Mucosa of descending colon (tissue), 3 donors: ENCODE data around the gene SLC25A48. TPM values are rescaled to one million over a fixed set of nuclear protein-coding genes. Genes with fewer than 3 reads are reported as not detected.

Source experiments
- ATAC-seq: fragments of 200-7000 bp; cut with Tn5 transposase; one replicate; pipeline ENCODE4 v1.9.1; 2020; ENCODE audit warnings: mild to moderate bottlenecking, moderate library complexity
- DNase-seq, 3 donors: peaks; one replicate each; pipeline ENCODE4 v3.0.0-alpha.2; 2020
- H3K36me3 ChIP-seq: fragments of 200-600 bp; one replicate; pipeline ENCODE4 v1.8.0; 2021; ENCODE audit warnings: low read depth, mild to moderate bottlenecking
- H3K4me1 ChIP-seq: fragments of 200-600 bp; one replicate; pipeline ENCODE4 v1.8.0; 2021; ENCODE audit warnings: low read depth, mild to moderate bottlenecking
- H3K4me3 ChIP-seq: fragments of 200-600 bp; one replicate; pipeline ENCODE4 v1.8.0; 2021; ENCODE audit warnings: mild to moderate bottlenecking
- H3K9me3 ChIP-seq: fragments of 200-600 bp; one replicate; pipeline ENCODE4 v1.8.0; 2021; ENCODE audit warnings: mild to moderate bottlenecking
- intact Hi-C, 2 donors: fragments of 100-400 bp; cut with DNase I in 1 of 2; cut with micrococcal nuclease in 1 of 2; formaldehyde crosslinking; loops; one replicate each; pipeline versions ENCODE4 v1.11.0 to v1.11.1; 2022; cut with DNase I, micrococcal nuclease
- microRNA-seq: library from miRNA; unstranded; fragments of <30 nt; microRNA quantifications from one replicate; pipeline ENCODE4, GENCODE V29; 2019
- total RNA-seq, 3 donors: library from RNA; stranded (reverse); fragmentation: NEBNext Ultra II Directional in 2 of 3; extraction: Animal tissue kit (Norgen Biotek cat#: 25700) in 2 of 3; gene quantifications; one replicate each; pipeline versions ENCODE4 v1.2.1 to v1.2.4, GENCODE V29; 2021 to 2023
- TF ChIP-seq, protein P1 (sequence below): fragments of 200-600 bp; IDR thresholded peaks from one replicate; pipeline ENCODE4 v1.8.0; 2022; ENCODE audit warnings: antibody characterized with exemption, mild to moderate bottlenecking
- donor health status: DM: no; HTN: no; CAD: no; lungs with moderate emphysema.
- donor health status: DM: no; HTN: no; CAD: no.
- donor health status: DM: no; HTN: yes; CAD: no.

Gene SLC25A48
- total RNA-seq, 3 donors from 2014 or later = 2.2 to 4.5 (median 3.3) TPM

DNA sequence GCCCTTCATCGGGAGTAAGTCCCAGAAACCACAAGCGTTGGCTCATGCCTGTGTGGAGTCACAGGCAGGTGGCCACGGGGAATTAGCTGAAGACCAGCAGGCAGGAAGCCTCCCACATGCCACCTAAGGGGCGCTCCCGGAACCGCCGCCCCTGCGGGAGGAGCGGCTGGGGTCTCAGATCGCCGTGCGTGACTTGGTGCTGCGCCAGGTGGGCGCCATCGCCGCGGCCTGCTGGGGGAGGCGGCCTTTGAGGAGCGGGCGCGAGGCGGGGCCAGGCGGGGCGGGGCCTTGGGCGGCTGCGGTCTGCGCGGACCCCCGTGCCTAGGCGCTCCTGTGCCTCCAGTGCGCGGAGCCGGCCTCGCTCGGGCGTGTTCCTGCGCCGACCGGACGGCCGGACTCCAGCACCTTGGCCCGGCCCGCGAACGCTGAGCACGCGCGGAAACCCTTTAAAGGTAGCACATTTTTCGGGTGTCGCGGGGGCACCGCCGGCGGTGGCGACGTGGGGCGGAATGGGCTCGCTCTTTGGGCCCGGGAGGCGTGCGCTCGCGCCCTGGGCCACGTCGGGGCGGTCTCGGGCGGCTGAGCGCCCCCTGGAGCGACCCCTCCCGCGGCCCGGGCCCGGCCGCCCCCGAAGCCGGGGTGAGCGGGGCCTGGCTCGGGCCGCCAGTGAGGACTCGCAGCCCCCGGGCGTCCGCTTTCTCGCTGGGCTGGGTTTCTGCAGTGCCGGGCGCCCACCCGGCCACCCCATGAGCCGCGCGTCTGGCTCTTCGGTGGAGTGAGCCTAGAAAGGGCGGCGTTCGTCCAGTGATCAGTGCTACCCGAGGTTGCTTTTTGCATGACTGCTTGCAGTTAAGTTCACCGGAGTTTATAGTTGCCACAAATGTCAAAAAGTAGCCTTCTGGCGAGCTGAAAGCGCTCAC is 95.8 kb downstream of the SLC25A48 start:
- no peak for DNase-seq
- Histone ChIP-seq H3K36me3 (no peaks in the 10 kb centered on the region), H3K4me3 (no peak overlapping the region), H3K4me1 (peaks cover 4% of the 10 kb centered on the region), H3K9me3 (no peaks in the 10 kb centered on the region)
- TF ChIP-seq, protein P1, sequence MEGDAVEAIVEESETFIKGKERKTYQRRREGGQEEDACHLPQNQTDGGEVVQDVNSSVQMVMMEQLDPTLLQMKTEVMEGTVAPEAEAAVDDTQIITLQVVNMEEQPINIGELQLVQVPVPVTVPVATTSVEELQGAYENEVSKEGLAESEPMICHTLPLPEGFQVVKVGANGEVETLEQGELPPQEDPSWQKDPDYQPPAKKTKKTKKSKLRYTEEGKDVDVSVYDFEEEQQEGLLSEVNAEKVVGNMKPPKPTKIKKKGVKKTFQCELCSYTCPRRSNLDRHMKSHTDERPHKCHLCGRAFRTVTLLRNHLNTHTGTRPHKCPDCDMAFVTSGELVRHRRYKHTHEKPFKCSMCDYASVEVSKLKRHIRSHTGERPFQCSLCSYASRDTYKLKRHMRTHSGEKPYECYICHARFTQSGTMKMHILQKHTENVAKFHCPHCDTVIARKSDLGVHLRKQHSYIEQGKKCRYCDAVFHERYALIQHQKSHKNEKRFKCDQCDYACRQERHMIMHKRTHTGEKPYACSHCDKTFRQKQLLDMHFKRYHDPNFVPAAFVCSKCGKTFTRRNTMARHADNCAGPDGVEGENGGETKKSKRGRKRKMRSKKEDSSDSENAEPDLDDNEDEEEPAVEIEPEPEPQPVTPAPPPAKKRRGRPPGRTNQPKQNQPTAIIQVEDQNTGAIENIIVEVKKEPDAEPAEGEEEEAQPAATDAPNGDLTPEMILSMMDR = no peak
- intact Hi-C loops = no loop called here
- no peak for ATAC-seq

DNA sequence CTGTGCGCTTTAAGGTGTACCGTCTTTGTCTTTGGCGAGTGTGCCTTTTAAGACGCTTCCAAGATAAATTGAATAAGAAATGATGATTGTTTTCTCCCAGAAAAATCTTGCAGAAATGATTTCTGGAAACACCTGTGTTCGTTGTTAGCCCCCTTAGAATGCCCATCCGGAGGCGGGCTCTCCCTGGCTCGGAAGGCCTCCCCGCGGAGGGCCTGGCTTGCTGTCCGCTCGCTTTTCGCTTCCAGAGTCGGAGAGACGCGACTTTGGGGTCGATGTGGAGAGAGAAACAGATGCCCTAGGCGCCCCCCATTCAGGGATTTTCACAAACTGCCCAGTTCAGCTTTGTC is 96.5 kb downstream of the SLC25A48 start:
- intact Hi-C loops = no loop called here
- no peak for ATAC-seq
- TF ChIP-seq, protein P1 = no peak
- DNase-seq = no peak
- H3K4me1 ChIP-seq = peaks cover 4% of the 10 kb centered on the region
- no peak overlapping the region for H3K4me3 ChIP-seq
- H3K9me3 ChIP-seq = no peaks in the 10 kb centered on the region
- H3K36me3 ChIP-seq = no peaks in the 10 kb centered on the region

DNA sequence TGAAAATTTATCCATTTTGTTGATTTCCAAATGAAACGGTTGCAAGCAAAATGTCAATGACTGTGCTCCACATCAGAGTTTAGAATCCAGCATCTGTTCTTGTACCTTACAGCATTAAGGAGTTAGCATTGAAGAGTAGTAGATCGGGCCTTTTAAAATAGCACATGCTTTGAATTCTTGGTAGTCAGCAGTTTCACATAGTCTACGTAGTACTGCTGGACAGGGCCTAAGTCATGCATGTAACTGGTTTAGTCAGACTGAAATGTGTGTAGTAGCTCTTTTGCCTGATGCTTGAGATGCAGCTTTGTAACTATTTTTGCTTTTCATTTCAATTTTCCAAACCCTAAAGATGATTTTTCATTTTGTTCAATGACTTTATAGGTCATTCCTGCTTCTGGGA is 100.5 kb downstream of the SLC25A48 start:
- Histone ChIP-seq H3K9me3 (no peaks in the 10 kb centered on the region), H3K4me1 (peaks cover 3% of the 10 kb centered on the region), H3K4me3 (no peak overlapping the region), H3K36me3 (no peaks in the 10 kb centered on the region)
- ATAC-seq (no peak), DNase-seq (no peak)
- TF ChIP-seq, protein P1 = no peak
- intact Hi-C loops = no loop called here

DNA sequence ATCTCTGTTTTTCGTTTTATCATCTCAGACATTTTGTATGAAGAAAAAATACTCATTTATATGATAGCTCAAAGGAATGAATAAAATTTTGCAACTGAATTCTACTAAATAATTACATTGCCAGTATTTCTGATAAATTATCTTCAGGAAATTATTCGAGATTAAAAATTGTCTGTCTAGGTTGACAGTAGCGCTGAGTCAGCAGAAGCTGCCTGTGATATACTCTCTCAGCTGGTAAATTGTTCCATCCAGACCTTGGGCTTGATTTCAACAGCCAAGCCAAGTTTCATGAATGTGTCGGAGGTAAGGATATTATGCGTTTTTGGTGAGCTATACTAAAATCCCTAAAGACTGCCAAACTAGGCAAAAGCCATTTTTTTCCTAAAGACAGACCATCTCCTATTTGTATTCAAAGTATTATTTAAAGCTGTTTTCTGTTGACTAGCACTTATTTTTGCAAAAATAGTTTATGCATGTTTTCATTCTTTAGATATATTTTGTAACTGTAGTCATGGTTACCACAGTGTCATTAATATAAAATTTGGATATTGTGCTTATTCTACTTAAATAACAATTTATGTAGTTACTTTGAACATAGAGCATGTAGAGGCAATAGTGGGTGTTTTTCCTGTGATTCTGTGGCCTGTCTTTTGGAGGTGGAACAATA is 102.9 kb downstream of the SLC25A48 start:
- DNase-seq (no peak), ATAC-seq (no peak)
- intact Hi-C loops = no loop called here
- H3K4me1 ChIP-seq = no peaks in the 10 kb centered on the region
- no peak overlapping the region for H3K4me3 ChIP-seq
- H3K9me3 ChIP-seq = no peaks in the 10 kb centered on the region
- H3K36me3 ChIP-seq = no peaks in the 10 kb centered on the region
- TF ChIP-seq, protein P1 = no peak

Small RNA genes within 50 kb of the gene (microRNA-seq; reads per million reads assigned to microRNA genes)
- not detected for gene MIR5692C1

Other genes with a start within 250 kb of the SLC25A48 start
- gene IL9, start 61.2 kb downstream of the SLC25A48 start, total RNA-seq = not detected
- not detected for gene LECT2, start 120.3 kb downstream of the SLC25A48 start, total RNA-seq
- 10 to 100 TPM; 26.8 to 77.1 (median 47.0) TPM for gene TGFBI, start 194.3 kb downstream of the SLC25A48 start, total RNA-seq